GM12892 (cell line): ENCODE data around the gene ATE1.

Source experiments
- POLR2A ChIP-seq: IDR thresholded peaks from 2 replicates; pipeline ENCODE4 v1.6.1; 2011; ENCODE audit warnings: low read depth, low read length, control low read depth
- TAF1 ChIP-seq: IDR thresholded peaks from 2 replicates; pipeline ENCODE4 v1.6.1; 2011; ENCODE audit warnings: low read depth, mild to moderate bottlenecking, control low read depth, low read length, borderline replicate concordance

DNA sequence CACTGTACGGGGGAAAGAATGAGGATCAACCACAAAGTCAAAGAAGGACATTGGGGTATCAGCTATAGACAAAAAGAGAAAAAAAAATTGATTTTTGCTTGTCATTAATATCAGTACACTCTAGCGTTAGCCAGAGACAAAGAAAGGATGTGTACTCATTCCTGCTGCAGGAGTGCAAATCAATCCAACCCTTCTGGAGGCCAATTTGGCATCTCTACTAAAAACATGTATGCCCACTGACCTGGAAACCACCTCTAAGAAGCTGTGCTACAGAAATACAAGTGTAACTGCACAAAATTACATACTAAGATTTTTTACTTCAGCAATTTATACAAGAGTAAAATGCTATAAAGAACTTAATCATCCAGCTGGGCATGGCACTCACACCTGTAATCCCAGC is 33.6 kb upstream of the ATE1 start:
- TF ChIP-seq TAF1 = no peak
- no peak for TF ChIP-seq POLR2A
